Measurements from ENCODE around the gene NFYC. TPM values are rescaled to one million over a fixed set of nuclear protein-coding genes. Genes with fewer than 3 reads are reported as not detected.

NFYC gene
- total RNA-seq, 1 donor from 2014 or later = 101 TPM

- Mint-ChIP-seq H3K4me1 (peaks cover 24% of the 10 kb centered on the region), H3K9me3 (no peaks in the 10 kb centered on the region)
These were observed 93.3 kb downstream of the NFYC start for GRCh38 chr1:40784771-40785151.

GRCh38 chr1:40785446-40785845 lies 93.9 kb downstream of the NFYC start:
- no peak for DNase-seq (ENCODE audit: low spot score in 2 of 2, unreplicated experiment in 2 of 2)
- Mint-ChIP-seq H3K36me3 (no peaks in the 10 kb centered on the region), H3K9me3 (no peaks in the 10 kb centered on the region), H3K27me3 (ENCODE audit: low read depth) (peaks cover 44% of the 10 kb centered on the region), H3K4me1 (peaks cover 24% of the 10 kb centered on the region), H3K27ac (no peak overlapping the region), H3K4me3 (peak overlapping the region; percentile 45)
- TF ChIP-seq, protein P1, sequence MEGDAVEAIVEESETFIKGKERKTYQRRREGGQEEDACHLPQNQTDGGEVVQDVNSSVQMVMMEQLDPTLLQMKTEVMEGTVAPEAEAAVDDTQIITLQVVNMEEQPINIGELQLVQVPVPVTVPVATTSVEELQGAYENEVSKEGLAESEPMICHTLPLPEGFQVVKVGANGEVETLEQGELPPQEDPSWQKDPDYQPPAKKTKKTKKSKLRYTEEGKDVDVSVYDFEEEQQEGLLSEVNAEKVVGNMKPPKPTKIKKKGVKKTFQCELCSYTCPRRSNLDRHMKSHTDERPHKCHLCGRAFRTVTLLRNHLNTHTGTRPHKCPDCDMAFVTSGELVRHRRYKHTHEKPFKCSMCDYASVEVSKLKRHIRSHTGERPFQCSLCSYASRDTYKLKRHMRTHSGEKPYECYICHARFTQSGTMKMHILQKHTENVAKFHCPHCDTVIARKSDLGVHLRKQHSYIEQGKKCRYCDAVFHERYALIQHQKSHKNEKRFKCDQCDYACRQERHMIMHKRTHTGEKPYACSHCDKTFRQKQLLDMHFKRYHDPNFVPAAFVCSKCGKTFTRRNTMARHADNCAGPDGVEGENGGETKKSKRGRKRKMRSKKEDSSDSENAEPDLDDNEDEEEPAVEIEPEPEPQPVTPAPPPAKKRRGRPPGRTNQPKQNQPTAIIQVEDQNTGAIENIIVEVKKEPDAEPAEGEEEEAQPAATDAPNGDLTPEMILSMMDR (IDR thresholded peaks at IDR 0.05; ENCODE audit: unreplicated experiment) = no peak

More at GRCh38 chr1:40784771-40785151, 93.3 kb downstream of the NFYC start:
- H3K27me3 Mint-ChIP-seq (ENCODE audit: low read depth) = peaks cover 44% of the 10 kb centered on the region
- peak overlapping the region; percentile 65 for H3K4me3 Mint-ChIP-seq
- TF ChIP-seq, protein P1 (IDR thresholded peaks at IDR 0.05; ENCODE audit: unreplicated experiment) = no peak
- H3K27ac Mint-ChIP-seq = no peak overlapping the region
- H3K36me3 Mint-ChIP-seq = no peaks in the 10 kb centered on the region
- no peak for DNase-seq (ENCODE audit: low spot score in 2 of 2, unreplicated experiment in 2 of 2)

DNA sequence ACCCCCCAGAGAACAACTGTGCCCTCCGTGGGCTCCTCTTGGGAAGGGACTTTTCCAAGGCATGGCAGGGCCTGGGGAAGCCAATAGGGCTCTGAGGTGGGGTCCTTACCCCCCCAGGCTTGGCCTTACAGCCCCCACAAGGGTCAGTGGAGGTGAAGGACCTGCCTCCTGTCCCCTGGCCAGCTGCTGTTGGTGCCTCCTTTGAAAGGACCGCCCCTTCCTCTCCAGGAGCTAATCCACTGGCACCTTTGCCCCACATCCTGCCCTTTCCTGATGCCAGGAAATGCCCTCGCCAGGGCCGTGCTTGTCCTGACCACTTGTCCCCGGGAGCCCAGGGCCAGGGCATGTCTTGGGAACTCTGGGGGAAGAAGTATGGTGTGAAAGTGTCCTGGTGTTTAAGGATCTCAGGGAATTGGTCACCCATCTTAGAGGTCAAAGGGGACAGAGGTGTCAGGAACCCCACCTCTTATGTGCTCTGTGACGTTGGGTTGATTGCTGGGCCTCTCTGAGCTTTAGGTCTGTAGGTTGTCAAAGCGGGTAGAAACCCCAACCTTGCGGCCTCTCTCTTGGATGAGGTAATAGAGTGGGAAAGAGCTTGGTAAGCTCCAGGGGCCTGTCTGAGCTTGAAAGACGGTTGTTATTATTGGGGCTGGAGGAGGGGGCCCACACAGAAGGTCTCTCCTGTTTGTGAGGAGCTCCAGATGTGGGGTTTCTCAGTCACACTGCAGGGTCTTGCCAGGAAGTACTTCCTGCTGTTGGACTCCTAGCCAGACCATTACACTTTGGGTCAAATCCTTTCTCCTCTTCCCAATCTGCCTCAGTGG lies 94.9 kb downstream of the NFYC start:
- DNase-seq (ENCODE audit: low spot score in 2 of 2, unreplicated experiment in 2 of 2) = no peak
- no peaks in the 10 kb centered on the region for H3K9me3 Mint-ChIP-seq

DNA sequence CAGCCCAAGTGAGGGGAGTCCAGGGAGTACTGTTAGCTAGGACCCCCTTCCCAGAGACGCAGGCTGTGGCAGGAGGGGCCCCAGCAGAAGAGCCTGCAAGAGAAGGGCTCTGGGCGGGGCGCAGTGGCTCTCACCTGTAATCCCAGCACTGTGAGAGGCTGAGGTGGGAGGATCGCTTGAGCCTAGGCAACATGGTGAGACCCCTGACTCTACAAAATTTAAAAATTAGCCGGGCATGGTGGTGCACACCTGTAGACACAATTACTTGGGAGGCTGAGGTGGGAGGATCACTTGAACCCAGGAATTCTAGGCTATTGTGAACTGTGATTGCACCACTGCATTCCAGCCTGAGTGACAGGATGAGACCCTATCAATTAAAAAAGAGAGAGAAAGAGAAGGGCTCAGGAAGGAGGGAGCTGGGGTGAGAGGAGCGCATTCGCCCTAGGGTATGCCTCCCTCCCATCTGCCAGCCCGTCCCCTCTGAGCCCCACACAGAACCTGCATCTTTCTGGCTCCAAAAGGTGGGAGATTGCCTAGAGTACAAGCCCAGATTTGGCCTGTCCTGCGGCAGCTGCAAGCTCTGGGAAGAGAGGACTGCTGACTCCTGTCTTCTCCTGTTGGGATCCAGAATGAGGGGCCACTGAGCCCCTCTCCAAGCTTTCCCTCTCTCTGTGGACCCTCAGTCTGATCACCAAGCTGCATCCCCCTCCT lies 95.6 kb downstream of the NFYC start:
- Mint-ChIP-seq H3K4me1 (peaks cover 17% of the 10 kb centered on the region), H3K27me3 (ENCODE audit: low read depth) (peaks cover 34% of the 10 kb centered on the region), H3K9me3 (no peaks in the 10 kb centered on the region), H3K27ac (no peak overlapping the region), H3K4me3 (no peak overlapping the region), H3K36me3 (no peaks in the 10 kb centered on the region)
- TF ChIP-seq, protein P1 (IDR thresholded peaks at IDR 0.05; ENCODE audit: unreplicated experiment) = no peak
- no peak for DNase-seq (ENCODE audit: low spot score in 2 of 2, unreplicated experiment in 2 of 2)

More for the DNA sequence above, 94.9 kb downstream of the NFYC start:
- Mint-ChIP-seq H3K27ac (no peak overlapping the region), H3K27me3 (ENCODE audit: low read depth) (peaks cover 41% of the 10 kb centered on the region), H3K4me1 (peaks cover 19% of the 10 kb centered on the region), H3K4me3 (no peak overlapping the region), H3K36me3 (no peaks in the 10 kb centered on the region)
- TF ChIP-seq, protein P1 (IDR thresholded peaks at IDR 0.05; ENCODE audit: unreplicated experiment) = no peak

DNA sequence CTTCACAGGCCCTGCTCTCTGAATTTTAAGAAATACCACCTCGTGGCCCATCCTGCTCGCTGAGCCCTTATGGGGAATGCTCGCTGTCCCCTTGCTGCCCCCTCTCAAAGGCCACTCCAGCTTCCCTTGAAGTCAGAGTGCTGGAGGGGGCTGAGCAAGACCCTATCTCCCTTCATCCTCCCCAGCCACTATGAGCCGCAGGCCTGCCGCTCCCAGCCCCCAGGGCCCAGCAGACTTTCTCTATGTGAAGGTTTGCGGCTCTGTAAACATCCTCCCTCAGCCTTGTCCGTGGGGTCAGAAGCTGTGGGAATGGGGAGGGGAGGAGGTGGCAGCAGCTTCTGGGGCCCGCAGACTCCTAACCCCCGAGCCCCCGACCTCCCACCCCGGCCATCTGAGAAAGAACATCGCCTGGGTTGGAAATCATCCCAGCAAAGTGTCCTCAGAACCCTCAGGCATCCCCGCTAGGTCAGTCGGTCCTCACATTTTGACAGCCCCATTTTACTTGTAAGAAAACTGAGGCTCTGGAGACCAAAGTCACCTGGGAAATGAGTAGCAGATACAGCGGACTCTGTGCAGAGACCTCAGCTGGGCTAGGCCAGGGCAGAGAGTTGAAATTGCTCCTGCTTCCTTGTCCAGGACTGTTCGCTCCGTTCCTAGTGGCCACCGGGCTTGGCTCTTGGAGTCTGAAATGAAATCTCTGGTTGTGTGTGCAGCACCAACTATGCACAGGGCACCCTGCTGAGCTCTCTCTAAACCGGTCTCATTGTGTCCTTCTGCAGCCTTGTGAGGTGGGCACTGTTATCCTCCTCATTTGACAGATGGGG lies 96.4 kb downstream of the NFYC start:
- Mint-ChIP-seq H3K4me3 (no peak overlapping the region), H3K9me3 (no peaks in the 10 kb centered on the region), H3K36me3 (no peaks in the 10 kb centered on the region), H3K27ac (no peak overlapping the region), H3K27me3 (ENCODE audit: low read depth) (peaks cover 27% of the 10 kb centered on the region), H3K4me1 (peaks cover 11% of the 10 kb centered on the region)
- TF ChIP-seq, protein P1 (IDR thresholded peaks at IDR 0.05; ENCODE audit: unreplicated experiment) = no peak
- no peak for DNase-seq (ENCODE audit: low spot score in 2 of 2, unreplicated experiment in 2 of 2)
